ENCODE data around the gene AXIN1.

DNA sequence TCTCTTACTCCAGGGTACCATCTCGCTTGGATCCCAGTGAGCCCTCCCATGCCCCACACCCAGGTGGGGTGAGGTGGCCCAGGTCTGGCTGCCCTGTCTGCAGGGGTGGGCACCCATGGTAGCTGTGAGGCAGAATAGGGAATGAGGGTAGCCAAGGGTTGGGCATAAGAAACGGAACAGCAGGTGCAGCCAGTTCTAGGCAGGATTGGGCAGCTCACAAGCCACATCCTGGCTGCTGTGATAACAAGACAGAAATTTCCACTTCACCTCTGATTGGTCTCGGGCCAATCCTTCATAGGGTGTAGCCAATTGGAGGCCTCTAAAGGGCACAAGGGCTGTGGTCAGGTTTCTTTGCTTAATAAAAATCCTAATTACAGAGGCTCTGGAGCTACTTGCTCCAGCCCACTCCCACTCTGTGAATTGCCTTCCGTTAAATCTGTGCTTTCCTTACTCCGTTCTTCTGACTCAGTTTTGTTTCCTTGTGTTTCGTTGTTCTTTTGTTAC is 73.6 kb downstream of the AXIN1 start:
- TF ChIP-seq POLR2AphosphoS5 (IDR thresholded peaks at IDR 0.05; ENCODE audit: low read depth, low read length) (no peak), POLR2A (IDR thresholded peaks at IDR 0.05; ENCODE audit: control extremely low read depth in 1 of 2, low read depth in 2 of 2, low read length in 2 of 2) (no peak), TAF1 (IDR thresholded peaks at IDR 0.05; ENCODE audit: low read depth, low read length) (no peak), SP2 (IDR thresholded peaks at IDR 0.05; ENCODE audit: low read length) (peak; percentile 20; the same call in 1 of the 2 replicates), SUZ12 (IDR thresholded peaks at IDR 0.05; ENCODE audit: low read length) (no peak), RBBP5 (IDR thresholded peaks at IDR 0.05; ENCODE audit: borderline replicate concordance, low read depth, low read length) (no peak), EZH2 (IDR thresholded peaks at IDR 0.05; ENCODE audit: low read depth, low read length, severe bottlenecking) (no peak), JUN (IDR thresholded peaks at IDR 0.05; ENCODE audit: low read depth, low read length) (0 out of 2 replicates have a peak, but pooled peaks have one; percentile 3)
- TF ChIP-seq, protein P1, sequence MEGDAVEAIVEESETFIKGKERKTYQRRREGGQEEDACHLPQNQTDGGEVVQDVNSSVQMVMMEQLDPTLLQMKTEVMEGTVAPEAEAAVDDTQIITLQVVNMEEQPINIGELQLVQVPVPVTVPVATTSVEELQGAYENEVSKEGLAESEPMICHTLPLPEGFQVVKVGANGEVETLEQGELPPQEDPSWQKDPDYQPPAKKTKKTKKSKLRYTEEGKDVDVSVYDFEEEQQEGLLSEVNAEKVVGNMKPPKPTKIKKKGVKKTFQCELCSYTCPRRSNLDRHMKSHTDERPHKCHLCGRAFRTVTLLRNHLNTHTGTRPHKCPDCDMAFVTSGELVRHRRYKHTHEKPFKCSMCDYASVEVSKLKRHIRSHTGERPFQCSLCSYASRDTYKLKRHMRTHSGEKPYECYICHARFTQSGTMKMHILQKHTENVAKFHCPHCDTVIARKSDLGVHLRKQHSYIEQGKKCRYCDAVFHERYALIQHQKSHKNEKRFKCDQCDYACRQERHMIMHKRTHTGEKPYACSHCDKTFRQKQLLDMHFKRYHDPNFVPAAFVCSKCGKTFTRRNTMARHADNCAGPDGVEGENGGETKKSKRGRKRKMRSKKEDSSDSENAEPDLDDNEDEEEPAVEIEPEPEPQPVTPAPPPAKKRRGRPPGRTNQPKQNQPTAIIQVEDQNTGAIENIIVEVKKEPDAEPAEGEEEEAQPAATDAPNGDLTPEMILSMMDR (IDR thresholded peaks at IDR 0.05; ENCODE audit: control extremely low read depth in 1 of 3, insufficient read depth in 1 of 3, low read depth in 1 of 3, low read length in 3 of 3) = no peak
